DND-41 (cell line): Measurements from ENCODE around the gene TSPOAP1.
A peak's percentile ranks its signal among the peaks of the same experiment; 100 is the strongest.

Experiments
- ATAC-seq: fragments of 200-7000 bp; cut with Tn5 transposase; 3 replicates; pipeline ENCODE4 v1.9.1; 2021; ENCODE audit warnings: low read depth; ENCODE audit not compliant: insufficient read depth
- DNase-seq: peaks from one replicate; pipeline ENCODE4 v3.0.0-alpha.2; 2020
- H2AFZ ChIP-seq: 2 replicates; pipeline ENCODE4 v1.6.0; 2012; ENCODE audit warnings: low read depth, low read length
- H3K27ac ChIP-seq: 2 replicates; pipeline ENCODE4 v1.5.1; 2012; ENCODE audit warnings: low read length, inconsistent platforms
- H3K27me3 ChIP-seq: fragments of 200-600 bp; sonication (generic); 2 replicates; pipeline ENCODE4 v1.6.0; 2012; ENCODE audit warnings: low read length, mild to moderate bottlenecking, inconsistent platforms; ENCODE audit not compliant: insufficient read depth, poor library complexity
- H3K36me3 ChIP-seq: 2 replicates; pipeline ENCODE4 v1.5.1; 2012; ENCODE audit warnings: low read length, inconsistent platforms; ENCODE audit not compliant: insufficient read depth
- H3K4me1 ChIP-seq: 2 replicates; pipeline ENCODE4 v1.5.1; 2012; ENCODE audit warnings: mild to moderate bottlenecking, low read length; ENCODE audit not compliant: insufficient read depth
- H3K4me2 ChIP-seq: 2 replicates; pipeline ENCODE4 v1.6.0; 2012; ENCODE audit warnings: mild to moderate bottlenecking, moderate library complexity, low read length, inconsistent platforms; ENCODE audit not compliant: insufficient read depth
- H3K4me3 ChIP-seq, 2 experiments: fragments of 200-600 bp in 1 of 2; shearing (Covaris generic) in 1 of 2; 2 replicates each; pipeline ENCODE4 v1.5.1; 2012 to 2016; ENCODE audit warnings: inconsistent platforms in 2 of 2, low read length in 2 of 2, mild to moderate bottlenecking in 2 of 2, low read depth in 1 of 2, moderate library complexity in 1 of 2
- H3K79me2 ChIP-seq: 2 replicates; pipeline ENCODE4 v1.6.0; 2012; ENCODE audit warnings: low read length, inconsistent platforms; ENCODE audit not compliant: insufficient read depth
- H3K9ac ChIP-seq: 2 replicates; pipeline ENCODE4 v1.6.0; 2012; ENCODE audit warnings: low read depth, mild to moderate bottlenecking, inconsistent platforms, low read length, moderate library complexity
- H3K9me3 ChIP-seq: 2 replicates; pipeline ENCODE4 v1.5.1; 2012; ENCODE audit warnings: low read length, moderate library complexity, mild to moderate bottlenecking, inconsistent platforms; ENCODE audit not compliant: insufficient read depth, severe bottlenecking
- H4K20me1 ChIP-seq: 2 replicates; pipeline ENCODE4 v1.6.0; 2012; ENCODE audit warnings: low read length; ENCODE audit not compliant: insufficient read depth
- EZH2 ChIP-seq: IDR thresholded peaks from 3 replicates; pipeline ENCODE4 v1.6.1; 2012; ENCODE audit warnings: borderline replicate concordance, low read depth, mild to moderate bottlenecking, moderate library complexity, low read length, inconsistent platforms; ENCODE audit not compliant: severe bottlenecking
- TF ChIP-seq, protein P1 (sequence below): IDR thresholded peaks from 2 replicates; pipeline ENCODE4 v1.5.1; 2012; ENCODE audit warnings: borderline replicate concordance, low read length, moderate library complexity, mild to moderate bottlenecking; ENCODE audit not compliant: poor library complexity, severe bottlenecking; ENCODE audit errors: extremely low read depth

TSPOAP1 gene

DNA sequence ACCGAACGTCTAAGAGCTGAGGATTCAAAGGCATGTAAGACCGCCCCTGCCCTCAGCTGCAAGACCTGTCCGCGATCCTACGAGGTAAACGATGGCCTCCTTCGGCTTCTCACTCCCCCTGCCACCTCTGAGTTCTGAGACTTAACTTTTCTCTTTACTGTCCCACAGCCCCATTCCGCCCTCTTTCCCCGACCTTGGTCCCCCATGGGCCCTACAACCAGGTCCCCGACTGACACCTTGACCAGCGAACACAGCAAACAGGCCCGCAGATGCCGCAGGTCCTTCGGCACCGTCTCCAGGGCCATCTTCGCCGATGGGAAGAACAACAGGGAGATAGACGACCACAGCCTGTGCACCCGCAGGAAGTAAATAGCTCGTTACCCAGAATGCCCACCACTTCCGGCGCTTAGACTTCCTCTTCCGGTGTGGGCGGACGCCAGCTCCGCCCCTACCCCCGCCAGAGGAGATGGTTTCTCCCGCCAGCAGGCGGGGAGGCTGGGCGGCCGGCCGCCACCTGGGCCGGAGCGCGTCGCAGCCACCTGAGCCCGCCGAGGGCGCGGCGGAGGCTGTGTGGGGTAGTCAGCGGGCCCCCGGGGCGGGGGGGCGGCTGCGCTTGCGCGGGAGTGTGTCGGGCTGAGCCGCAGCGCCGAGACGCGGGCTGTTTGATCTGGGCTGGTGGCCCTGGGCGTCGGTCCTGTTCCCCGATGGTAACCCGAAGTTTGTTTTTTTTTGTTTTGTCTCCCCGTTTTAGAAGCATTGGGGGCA lies 23.4 kb upstream of the TSPOAP1 start, which contains the start of gene SUPT4H1:
Gene SUPT4H1 (minus strand): TSS at position 371 of the 765 bp plus-strand sequence. CDS start 66 bp downstream, at position 305.
- TF ChIP-seq, protein P1, sequence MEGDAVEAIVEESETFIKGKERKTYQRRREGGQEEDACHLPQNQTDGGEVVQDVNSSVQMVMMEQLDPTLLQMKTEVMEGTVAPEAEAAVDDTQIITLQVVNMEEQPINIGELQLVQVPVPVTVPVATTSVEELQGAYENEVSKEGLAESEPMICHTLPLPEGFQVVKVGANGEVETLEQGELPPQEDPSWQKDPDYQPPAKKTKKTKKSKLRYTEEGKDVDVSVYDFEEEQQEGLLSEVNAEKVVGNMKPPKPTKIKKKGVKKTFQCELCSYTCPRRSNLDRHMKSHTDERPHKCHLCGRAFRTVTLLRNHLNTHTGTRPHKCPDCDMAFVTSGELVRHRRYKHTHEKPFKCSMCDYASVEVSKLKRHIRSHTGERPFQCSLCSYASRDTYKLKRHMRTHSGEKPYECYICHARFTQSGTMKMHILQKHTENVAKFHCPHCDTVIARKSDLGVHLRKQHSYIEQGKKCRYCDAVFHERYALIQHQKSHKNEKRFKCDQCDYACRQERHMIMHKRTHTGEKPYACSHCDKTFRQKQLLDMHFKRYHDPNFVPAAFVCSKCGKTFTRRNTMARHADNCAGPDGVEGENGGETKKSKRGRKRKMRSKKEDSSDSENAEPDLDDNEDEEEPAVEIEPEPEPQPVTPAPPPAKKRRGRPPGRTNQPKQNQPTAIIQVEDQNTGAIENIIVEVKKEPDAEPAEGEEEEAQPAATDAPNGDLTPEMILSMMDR, result peak; percentile 2
- TF ChIP-seq EZH2, result no peak
- Histone ChIP-seq H3K36me3 (peaks cover 53% of the 10 kb centered on the region), H3K27me3 (no peaks in the 10 kb centered on the region), H3K9ac (peak within 1 kb of the TSS; percentile 75), H3K4me2 (peak within 1 kb of the TSS; percentile 77), H4K20me1 (peaks cover 39% of the 10 kb centered on the region), H3K79me2 (peaks cover 59% of the 10 kb centered on the region), H3K4me1 (peaks cover 55% of the 10 kb centered on the region), H3K27ac (peak within 1 kb of the TSS; percentile 94), H2AFZ (peak within 1 kb of the TSS; percentile 66), H3K4me3 (peak within 1 kb of the TSS; percentile 92 to 96), H3K9me3 (no peaks in the 10 kb centered on the region)
- DNase-seq (peak; percentile 95), ATAC-seq (peak; percentile 88)

DNA sequence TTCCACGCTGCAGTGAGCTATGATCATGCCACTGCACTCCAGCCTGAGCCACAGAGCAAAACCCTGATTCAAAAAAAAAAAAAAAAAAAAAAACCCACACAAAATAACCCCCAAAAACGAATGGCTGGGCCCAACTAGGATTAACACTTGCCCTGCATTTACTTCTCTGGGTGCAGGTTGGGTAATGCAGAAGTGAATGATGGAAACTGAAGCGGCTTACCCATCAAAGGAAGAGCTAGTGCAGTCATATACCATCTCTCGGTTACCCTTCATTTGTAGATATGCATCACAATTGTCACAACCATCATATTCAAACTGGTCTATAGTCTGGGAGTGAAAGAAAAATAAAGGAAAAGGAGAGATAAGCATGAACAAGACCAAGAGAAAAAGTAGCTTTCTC lies 22.6 kb upstream of the TSPOAP1 start:
- peak overlapping the region; percentile 92 to 96; a peak in 3 of 4 replicates for H3K4me3 ChIP-seq
- no peaks in the 10 kb centered on the region for H3K9me3 ChIP-seq
- H3K36me3 ChIP-seq, result peaks cover 61% of the 10 kb centered on the region
- peak overlapping the region; percentile 75 for H3K9ac ChIP-seq
- no peaks in the 10 kb centered on the region for H3K27me3 ChIP-seq
- peaks cover 68% of the 10 kb centered on the region for H3K79me2 ChIP-seq
- H3K4me1 ChIP-seq, result peaks cover 64% of the 10 kb centered on the region
- DNase-seq, result no peak
- no peak overlapping the region for H2AFZ ChIP-seq
- peak overlapping the region; percentile 77 for H3K4me2 ChIP-seq
- ATAC-seq, result no peak
- TF ChIP-seq EZH2, result no peak
- TF ChIP-seq, protein P1, result no peak
- peak overlapping the region; percentile 94 for H3K27ac ChIP-seq
- peaks cover 41% of the 10 kb centered on the region for H4K20me1 ChIP-seq

DNA sequence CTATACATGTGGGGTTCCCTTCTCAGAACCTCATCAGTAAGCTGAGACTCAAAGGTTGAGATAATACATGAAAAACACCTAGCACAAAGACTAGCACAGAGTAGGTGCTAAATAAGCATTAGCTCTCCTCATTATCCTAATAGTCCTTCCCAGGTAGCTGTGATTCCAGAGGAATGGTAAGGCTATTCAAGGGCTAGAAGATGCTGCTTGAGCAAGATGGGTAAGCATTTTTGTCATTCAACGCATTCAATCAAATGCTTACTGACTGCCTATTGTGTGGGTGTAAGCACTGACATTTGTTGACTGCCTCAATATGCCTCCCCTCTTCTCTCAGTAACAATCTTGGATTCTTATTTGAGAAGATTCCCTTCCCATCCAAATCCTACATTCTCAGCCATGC lies 19.4 kb upstream of the TSPOAP1 start:
- H3K27ac ChIP-seq, result peak overlapping the region; percentile 26; the same call in 1 of the 2 replicates
- ATAC-seq (no peak), DNase-seq (no peak)
- 0 out of 2 replicates have a peak overlapping the region, but pooled peaks have one; percentile 5 for H3K9ac ChIP-seq
- peaks cover 51% of the 10 kb centered on the region for H4K20me1 ChIP-seq
- H3K27me3 ChIP-seq, result no peaks in the 10 kb centered on the region
- H3K79me2 ChIP-seq, result peaks cover 95% of the 10 kb centered on the region
- H3K4me1 ChIP-seq, result peaks cover 92% of the 10 kb centered on the region
- peak overlapping the region; percentile 53; the same call in 1 of the 2 replicates for H3K4me2 ChIP-seq
- peaks cover 74% of the 10 kb centered on the region for H3K36me3 ChIP-seq
- no peak overlapping the region for H3K4me3 ChIP-seq
- H2AFZ ChIP-seq, result no peak overlapping the region
- no peaks in the 10 kb centered on the region for H3K9me3 ChIP-seq
- TF ChIP-seq, protein P1, result no peak
- TF ChIP-seq EZH2, result no peak
